ENCODE measurements around the gene PLB1. TPM values are rescaled to one million over a fixed set of nuclear protein-coding genes. Genes with fewer than 3 reads are reported as not detected.

PLB1 gene
- total RNA-seq, 2 donors from 2014 or later: 1.0 to 12.9 TPM

DNA sequence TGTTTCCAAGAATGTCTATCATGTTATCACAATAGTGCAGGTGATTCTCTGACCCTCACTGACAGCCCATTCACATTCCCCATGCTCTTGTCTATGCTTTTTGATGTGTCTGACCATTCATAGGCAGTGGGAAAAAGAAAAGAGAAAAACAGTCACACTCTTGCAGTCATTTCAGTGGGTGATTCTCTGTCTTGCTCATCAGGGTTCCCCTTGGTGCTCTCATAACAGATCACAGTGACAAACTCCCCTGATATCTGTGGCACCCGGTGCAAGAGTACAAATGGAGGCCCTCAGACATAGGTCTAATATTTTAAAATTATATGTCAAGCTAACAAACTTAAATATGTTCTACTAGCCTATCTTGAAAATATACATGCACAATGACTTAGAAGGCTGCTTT, 183.1 kb downstream of the PLB1 start:
- Histone ChIP-seq H3K9me3 (no peaks in the 10 kb centered on the region), H3K4me1 (peaks cover 71% of the 10 kb centered on the region), H3K36me3 (replicated peaks in 1 of 2; ENCODE audit: insufficient read depth in 1 of 2, low read depth in 2 of 2) (no peaks in the 10 kb centered on the region), H3K4me3 (no peak overlapping the region), H3K27ac (peak overlapping the region; percentile 19 to 76 (median 62)), H3K27me3 (no peaks in the 10 kb centered on the region)
- no peak for ATAC-seq
- TF ChIP-seq, protein P1, sequence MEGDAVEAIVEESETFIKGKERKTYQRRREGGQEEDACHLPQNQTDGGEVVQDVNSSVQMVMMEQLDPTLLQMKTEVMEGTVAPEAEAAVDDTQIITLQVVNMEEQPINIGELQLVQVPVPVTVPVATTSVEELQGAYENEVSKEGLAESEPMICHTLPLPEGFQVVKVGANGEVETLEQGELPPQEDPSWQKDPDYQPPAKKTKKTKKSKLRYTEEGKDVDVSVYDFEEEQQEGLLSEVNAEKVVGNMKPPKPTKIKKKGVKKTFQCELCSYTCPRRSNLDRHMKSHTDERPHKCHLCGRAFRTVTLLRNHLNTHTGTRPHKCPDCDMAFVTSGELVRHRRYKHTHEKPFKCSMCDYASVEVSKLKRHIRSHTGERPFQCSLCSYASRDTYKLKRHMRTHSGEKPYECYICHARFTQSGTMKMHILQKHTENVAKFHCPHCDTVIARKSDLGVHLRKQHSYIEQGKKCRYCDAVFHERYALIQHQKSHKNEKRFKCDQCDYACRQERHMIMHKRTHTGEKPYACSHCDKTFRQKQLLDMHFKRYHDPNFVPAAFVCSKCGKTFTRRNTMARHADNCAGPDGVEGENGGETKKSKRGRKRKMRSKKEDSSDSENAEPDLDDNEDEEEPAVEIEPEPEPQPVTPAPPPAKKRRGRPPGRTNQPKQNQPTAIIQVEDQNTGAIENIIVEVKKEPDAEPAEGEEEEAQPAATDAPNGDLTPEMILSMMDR (IDR thresholded peaks at IDR 0.05): no peak
- TF ChIP-seq POLR2A (IDR thresholded peaks at IDR 0.05): no peak
- 72 to 80% methylated on average over 1 of the region's 1 CpG for WGBS, 2 donors
- intact Hi-C loops (cut with DNase I): no loop called here
- DNase-seq: no peak

DNA sequence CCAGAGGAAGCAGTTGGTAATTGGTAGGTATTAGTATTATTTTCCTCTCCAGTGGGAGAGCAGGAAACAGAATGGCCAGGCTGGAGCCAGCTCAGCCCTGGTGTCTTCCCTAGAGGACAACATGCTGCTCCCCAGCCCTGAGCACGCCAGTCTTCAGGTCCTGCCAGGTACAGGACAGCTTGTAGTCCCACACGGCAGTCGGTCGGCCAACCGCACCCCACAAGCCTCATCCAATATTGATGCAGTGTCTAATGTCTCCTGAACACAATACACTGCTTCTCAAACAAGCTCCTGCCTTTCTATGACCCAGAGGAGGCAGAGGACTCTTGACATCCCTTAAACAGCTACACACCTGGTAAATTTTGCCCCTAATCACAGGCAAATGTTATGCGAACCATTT, 184.8 kb downstream of the PLB1 start:
- ATAC-seq (no peak), DNase-seq (peak in 1 of 4 donors; percentile 15)
- peak overlapping the region in 3 of 4 donors; percentile 44 to 76 (median 60) for H3K27ac ChIP-seq
- intact Hi-C loops (cut with DNase I): no loop called here
- no peak overlapping the region for H3K4me3 ChIP-seq
- no peaks in the 10 kb centered on the region for H3K9me3 ChIP-seq
- H3K4me1 ChIP-seq: peaks cover 60% of the 10 kb centered on the region
- H3K27me3 ChIP-seq: no peaks in the 10 kb centered on the region
- TF ChIP-seq POLR2A (IDR thresholded peaks at IDR 0.05): no peak
- TF ChIP-seq, protein P1 (IDR thresholded peaks at IDR 0.05): no peak
- WGBS, 2 donors: 50 to 82% methylated on average over 1 to 5 of the region's 6 CpGs
- H3K36me3 ChIP-seq (replicated peaks in 1 of 2; ENCODE audit: insufficient read depth in 1 of 2, low read depth in 2 of 2): no peaks in the 10 kb centered on the region

DNA sequence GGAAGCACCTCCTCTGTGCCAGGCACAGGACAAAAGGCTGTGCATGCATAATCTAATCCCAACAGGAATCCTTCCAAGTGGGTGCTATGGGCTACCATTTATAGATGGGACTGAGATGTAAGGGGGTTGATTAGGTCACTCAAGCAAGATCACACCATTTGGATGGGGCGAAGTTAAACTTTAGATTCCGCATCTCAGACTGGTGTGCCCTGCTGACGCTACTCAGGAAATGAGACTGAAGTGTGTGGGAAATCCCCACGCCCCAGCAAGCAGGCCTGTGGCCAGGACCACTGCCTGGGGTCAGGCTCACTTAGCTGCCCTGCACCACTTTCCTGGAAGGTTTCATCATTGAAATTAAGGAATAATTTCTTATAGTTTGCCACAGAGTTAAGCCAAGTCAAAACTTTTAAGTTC, 185.3 kb downstream of the PLB1 start:
- DNase-seq: peak in 2 of 4 donors; percentile 24 to 41
- Histone ChIP-seq H3K4me1 (peaks cover 60% of the 10 kb centered on the region), H3K27me3 (no peaks in the 10 kb centered on the region), H3K27ac (peak overlapping the region; percentile 11 to 76 (median 52)), H3K9me3 (no peaks in the 10 kb centered on the region), H3K4me3 (no peak overlapping the region), H3K36me3 (replicated peaks in 1 of 2; ENCODE audit: insufficient read depth in 1 of 2, low read depth in 2 of 2) (no peaks in the 10 kb centered on the region)
- intact Hi-C loops (cut with DNase I): no loop called here
- ATAC-seq: no peak
- no peak for TF ChIP-seq POLR2A (IDR thresholded peaks at IDR 0.05)
- TF ChIP-seq, protein P1 (IDR thresholded peaks at IDR 0.05): no peak
- WGBS, 2 donors: 59 to 74% methylated on average over 3 to 4 of the region's 4 CpGs

DNA sequence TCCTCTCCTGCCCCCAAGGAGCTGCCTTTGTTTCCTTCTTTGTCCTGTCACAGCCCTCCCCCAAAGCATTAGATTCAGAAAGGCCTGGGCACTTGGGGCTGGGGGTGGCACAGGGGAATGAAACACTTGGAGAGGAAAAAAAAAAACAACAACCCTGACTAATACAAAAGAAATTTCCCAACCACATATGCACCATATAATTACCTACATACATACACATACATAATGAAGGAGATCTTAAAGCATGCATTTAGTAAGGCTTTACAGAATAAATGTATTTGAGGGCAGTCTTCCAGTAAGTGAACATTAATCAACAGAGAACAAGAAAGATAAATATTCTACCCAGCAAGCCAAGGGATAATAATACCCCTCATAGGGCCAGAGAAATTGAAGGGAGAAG, 185.7 kb downstream of the PLB1 start:
- no peaks in the 10 kb centered on the region for H3K36me3 ChIP-seq (replicated peaks in 1 of 2; ENCODE audit: insufficient read depth in 1 of 2, low read depth in 2 of 2)
- ATAC-seq (no peak), DNase-seq (no peak)
- H3K9me3 ChIP-seq: no peaks in the 10 kb centered on the region
- peaks cover 60% of the 10 kb centered on the region for H3K4me1 ChIP-seq
- intact Hi-C loops (cut with DNase I): no loop called here
- TF ChIP-seq POLR2A (IDR thresholded peaks at IDR 0.05): no peak
- TF ChIP-seq, protein P1 (IDR thresholded peaks at IDR 0.05): no peak
- no peaks in the 10 kb centered on the region for H3K27me3 ChIP-seq
- no peak overlapping the region for H3K4me3 ChIP-seq
- peak overlapping the region in 1 of 4 donors; percentile 76 for H3K27ac ChIP-seq

DNA sequence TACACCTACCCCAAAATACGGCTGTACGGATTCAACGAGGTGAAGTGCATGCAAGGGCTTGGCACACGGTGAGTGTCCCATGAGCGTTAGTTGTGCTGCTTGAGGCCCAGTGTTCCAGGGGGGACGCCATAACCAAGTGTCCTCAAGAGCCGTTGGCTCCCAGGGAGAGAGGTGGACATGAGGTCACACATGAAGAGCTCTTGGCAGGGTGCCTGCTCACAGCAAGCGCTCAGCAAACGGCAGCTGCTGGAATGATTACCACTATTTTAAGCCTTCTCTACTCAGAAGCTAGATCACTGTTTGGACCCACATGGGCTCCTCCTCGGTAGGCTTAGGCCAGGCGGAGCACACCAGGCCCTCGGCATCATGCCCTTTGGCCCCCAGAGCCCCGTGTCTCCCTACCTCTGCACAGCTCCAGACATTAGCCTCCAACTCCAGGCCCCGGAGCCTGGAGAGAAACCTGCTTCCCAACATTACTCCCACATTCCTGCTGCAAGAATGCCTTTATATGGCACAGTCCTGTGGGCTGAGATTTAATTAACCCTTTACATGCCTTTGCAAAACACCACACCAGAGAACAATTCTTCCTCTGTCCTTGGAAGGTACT, 187.3 kb downstream of the PLB1 start:
- ATAC-seq (peak; percentile 76), DNase-seq (peak; percentile 80 to 92 (median 90))
- H3K4me3 ChIP-seq: no peak overlapping the region
- H3K36me3 ChIP-seq (replicated peaks in 1 of 2; ENCODE audit: insufficient read depth in 1 of 2, low read depth in 2 of 2): no peaks in the 10 kb centered on the region
- no peaks in the 10 kb centered on the region for H3K27me3 ChIP-seq
- no peaks in the 10 kb centered on the region for H3K9me3 ChIP-seq
- TF ChIP-seq, protein P1 (IDR thresholded peaks at IDR 0.05): no peak
- no peak for TF ChIP-seq POLR2A (IDR thresholded peaks at IDR 0.05)
- 52 to 55% methylated on average over 11 to 14 of the region's 14 CpGs for WGBS, 2 donors
- H3K27ac ChIP-seq: peak overlapping the region; percentile 17 to 68 (median 60)
- H3K4me1 ChIP-seq: peaks cover 54% of the 10 kb centered on the region
- intact Hi-C loops (cut with DNase I): no loop called here
